Sigmoid colon (tissue), 7 donors: ENCODE measurements around the gene AIRE. TPM values are rescaled to one million over a fixed set of nuclear protein-coding genes. Genes with fewer than 3 reads are reported as not detected.

Experiments
- DNase-seq: peaks from one replicate; pipeline ENCODE4 v3.0.0-alpha.2; 2019
- H3K27ac ChIP-seq, 4 donors: fragments of 200-600 bp; sonication (generic); one replicate each; pipeline ENCODE4 v1.5.1; 2016 to 2019; ENCODE audit warnings: mild to moderate bottlenecking in 1 of 4
- H3K27me3 ChIP-seq, 3 donors: fragments of 200-600 bp; sonication (generic); one replicate each; pipeline ENCODE4 v1.5.1; 2019; ENCODE audit warnings: mild to moderate bottlenecking in 1 of 3
- H3K36me3 ChIP-seq, 4 donors: fragments of 200-600 bp; sonication (generic); one replicate each; pipeline ENCODE4 v1.5.1; 2016 to 2019
- H3K4me1 ChIP-seq, 4 donors: fragments of 200-600 bp; sonication (generic); one replicate each; pipeline ENCODE4 v1.5.1; 2017 to 2019
- H3K4me3 ChIP-seq, 4 donors: fragments of 200-600 bp; sonication (generic); one replicate each; pipeline ENCODE4 v1.5.1; 2017 to 2019; ENCODE audit warnings: mild to moderate bottlenecking in 2 of 4, moderate library complexity in 1 of 4
- H3K9me3 ChIP-seq, 4 donors: fragments of 200-600 bp in 3 of 4; sonication (generic) in 3 of 4; one replicate each; pipeline versions ENCODE4 v1.5.1 to v1.6.1; 2013 to 2019
- CTCF ChIP-seq, 4 experiments: fragments of 450-650 bp in 3 of 4; fragments of 200-600 bp in 1 of 4; IDR thresholded peaks; one replicate each; pipeline ENCODE4 v1.5.1; 2016 to 2019; ENCODE audit warnings: antibody characterized with exemption in 4 of 4, mild to moderate bottlenecking in 3 of 4, moderate library complexity in 2 of 4
- EP300 ChIP-seq, 4 donors: sonication (generic); formaldehyde crosslinking; IDR thresholded peaks; one replicate each; pipeline ENCODE4 v1.6.1; 2017; ENCODE audit warnings: antibody characterized with exemption in 4 of 4
- POLR2A ChIP-seq, 2 donors: fragments of 450-650 bp; IDR thresholded peaks; one replicate each; pipeline ENCODE4 v1.6.1; 2016; ENCODE audit warnings: antibody characterized with exemption in 2 of 2, mild to moderate bottlenecking in 2 of 2, moderate library complexity in 2 of 2
- POLR2AphosphoS5 ChIP-seq, 4 donors: sonication (generic); formaldehyde crosslinking; IDR thresholded peaks; one replicate each; pipeline ENCODE4 v1.6.1; 2017; ENCODE audit warnings: antibody characterized with exemption in 4 of 4
- WGBS, 2 donors: extraction: QIAGEN DNeasy Blood & Tissue Kit; methylation state at CpG; one replicate each; pipeline ENCODE4 v1.1.7; 2013; 5-methylcytosine and 5-hydroxymethylcytosine counted together
- intact Hi-C: fragments of 100-400 bp; cut with DNase I; formaldehyde crosslinking; loops from one replicate; pipeline ENCODE4 v1.15.1; 2023
- polyA plus RNA-seq, 3 donors: library from polyadenylated mRNA; stranded (reverse); fragments of 200-250 nt; gene quantifications; one replicate each; pipeline ENCODE4 v1.2.3, GENCODE V29; 2013
- total RNA-seq, 4 donors: library from RNA; depleted of rRNA; stranded (reverse); fragments of >200 nt; gene quantifications; one replicate each; pipeline ENCODE4 v1.1.0, GENCODE V29; 2016
- donor health status: healthy with polysubstance abuse.
- donor health status: Bipolar disorder and iron deficiency.
- donor health status: healthy.

AIRE gene
- total and polyA plus RNA-seq, 7 donors, result 0.61 TPM; not detected in 6

- no peak for DNase-seq
- peaks cover 6 to 74% (median 18%) of the 10 kb centered on the region in 4 donors for H3K36me3 ChIP-seq
- H3K4me1 ChIP-seq, result no peaks in the 10 kb centered on the region
- WGBS, 2 donors, result 95 to 96% methylated on average over 11 of the region's 11 CpGs
- no peak for TF ChIP-seq CTCF (IDR thresholded peaks at IDR 0.05)
- no peak for TF ChIP-seq POLR2A (IDR thresholded peaks at IDR 0.05)
- TF ChIP-seq EP300 (IDR thresholded peaks at IDR 0.05), result no peak
- TF ChIP-seq POLR2AphosphoS5 (IDR thresholded peaks at IDR 0.05), result no peak
- no peak overlapping the region for H3K27ac ChIP-seq
- intact Hi-C loops, result no loop called here
- no peaks in the 10 kb centered on the region for H3K27me3 ChIP-seq
- no peak overlapping the region for H3K4me3 ChIP-seq
- H3K9me3 ChIP-seq, result no peaks in the 10 kb centered on the region
Observed at GRCh38 chr21:44324854-44325107, 39.1 kb downstream of the AIRE start.

GRCh38 chr21:44325386-44326271, 40.0 kb downstream of the AIRE start:
- WGBS, 2 donors, result 88 to 91% methylated on average over 44 of the region's 44 CpGs
- no peak overlapping the region for H3K4me3 ChIP-seq
- no peaks in the 10 kb centered on the region for H3K27me3 ChIP-seq
- H3K9me3 ChIP-seq, result no peaks in the 10 kb centered on the region
- peaks cover 6 to 77% (median 17%) of the 10 kb centered on the region in 4 donors for H3K36me3 ChIP-seq
- no peaks in the 10 kb centered on the region for H3K4me1 ChIP-seq
- no peak overlapping the region for H3K27ac ChIP-seq
- TF ChIP-seq EP300 (IDR thresholded peaks at IDR 0.05), result no peak
- no peak for TF ChIP-seq POLR2A (IDR thresholded peaks at IDR 0.05)
- TF ChIP-seq POLR2AphosphoS5 (IDR thresholded peaks at IDR 0.05), result no peak
- no peak for TF ChIP-seq CTCF (IDR thresholded peaks at IDR 0.05)
- intact Hi-C loops, result no loop called here
- no peak for DNase-seq

- Histone ChIP-seq H3K27me3 (no peaks in the 10 kb centered on the region), H3K27ac (no peak overlapping the region), H3K9me3 (no peaks in the 10 kb centered on the region), H3K4me1 (no peaks in the 10 kb centered on the region), H3K36me3 (peaks cover 6 to 81% (median 17%) of the 10 kb centered on the region in 4 donors), H3K4me3 (no peak overlapping the region)
- no peak for DNase-seq
- TF ChIP-seq POLR2AphosphoS5 (IDR thresholded peaks at IDR 0.05) (no peak), CTCF (IDR thresholded peaks at IDR 0.05) (no peak), EP300 (IDR thresholded peaks at IDR 0.05) (no peak)
- intact Hi-C loops, result no loop called here
- WGBS, 2 donors, result 85 to 93% methylated on average over 13 of the region's 13 CpGs
Observed at GRCh38 chr21:44326272-44326647, 40.6 kb downstream of the AIRE start.

GRCh38 chr21:44326716-44327602, 41.3 kb downstream of the AIRE start:
- no peak for TF ChIP-seq EP300 (IDR thresholded peaks at IDR 0.05)
- no peak for TF ChIP-seq POLR2AphosphoS5 (IDR thresholded peaks at IDR 0.05)
- no peak for TF ChIP-seq POLR2A (IDR thresholded peaks at IDR 0.05)
- TF ChIP-seq CTCF (IDR thresholded peaks at IDR 0.05), result no peak
- no peak overlapping the region for H3K27ac ChIP-seq
- no peak for DNase-seq
- intact Hi-C loops, result no loop called here
- no peak overlapping the region for H3K4me3 ChIP-seq
- WGBS, 2 donors, result 79 to 86% methylated on average over 26 of the region's 26 CpGs
- H3K4me1 ChIP-seq, result no peaks in the 10 kb centered on the region
- no peaks in the 10 kb centered on the region for H3K9me3 ChIP-seq
- H3K27me3 ChIP-seq, result no peaks in the 10 kb centered on the region
- peaks cover under 1 to 81% (median 13%) of the 10 kb centered on the region in 4 donors for H3K36me3 ChIP-seq
